Keratinocyte (primary cell): ENCODE measurements around the gene FXYD2. TPM values are rescaled to one million over a fixed set of nuclear protein-coding genes. Genes with fewer than 3 reads are reported as not detected.

Source experiments
- DNase-seq: peaks from one replicate; pipeline ENCODE4 v3.0.0-alpha.2; 2011; ENCODE audit warnings: low read depth, missing footprints, low spot score
- FAIRE-seq: peaks from 2 replicates; lab custom pipeline; 2011; peaks lifted over from hg19 to GRCh38; lab: Jason Lieb, UNC
- H2AFZ ChIP-seq: 2 replicates; pipeline ENCODE4 v1.6.0; 2012; ENCODE audit warnings: low read length, control low read depth, inconsistent platforms; ENCODE audit not compliant: control insufficient read depth
- H3K27ac ChIP-seq: 2 replicates; pipeline ENCODE4 v1.5.1; 2011; ENCODE audit warnings: low read length; ENCODE audit not compliant: control insufficient read depth, insufficient read depth
- H3K27me3 ChIP-seq: 3 replicates; pipeline ENCODE4 v1.6.0; 2011; ENCODE audit warnings: low read length; ENCODE audit not compliant: control insufficient read depth, insufficient read depth; ENCODE audit errors: extremely low read depth
- H3K36me3 ChIP-seq, 2 experiments: 2 replicates in 1 of 2; 3 replicates in 1 of 2; pipeline ENCODE4 v1.5.1; 2011; ENCODE audit warnings: low read length in 2 of 2, mild to moderate bottlenecking in 1 of 2; ENCODE audit not compliant: control insufficient read depth in 2 of 2, insufficient read depth in 2 of 2; ENCODE audit errors: extremely low read depth in 1 of 2
- H3K4me1 ChIP-seq: 3 replicates; pipeline ENCODE4 v1.5.1; 2011; ENCODE audit warnings: low read length; ENCODE audit not compliant: control insufficient read depth, insufficient read depth; ENCODE audit errors: extremely low read depth
- H3K4me2 ChIP-seq: 3 replicates; pipeline ENCODE4 v1.6.0; 2011; ENCODE audit warnings: low read depth, low read length; ENCODE audit not compliant: control insufficient read depth, insufficient read depth; ENCODE audit errors: extremely low read depth
- H3K4me3 ChIP-seq, 3 experiments: fragments of 200-600 bp in 1 of 3; sonication (generic) in 1 of 3; 2 replicates in 2 of 3; 3 replicates in 1 of 3; pipeline ENCODE4 v1.5.1; 2011 to 2016; ENCODE audit warnings: low read length in 3 of 3, mild to moderate bottlenecking in 3 of 3, control low read depth in 2 of 3, inconsistent platforms in 1 of 3, low read depth in 1 of 3, mixed read lengths in 1 of 3, mixed run types in 1 of 3, moderate library complexity in 1 of 3; ENCODE audit not compliant: control insufficient read depth in 2 of 3, insufficient read depth in 2 of 3; ENCODE audit errors: extremely low read depth in 1 of 3
- H3K79me2 ChIP-seq: 2 replicates; pipeline ENCODE4 v1.6.0; 2012; ENCODE audit warnings: low read length; ENCODE audit not compliant: control insufficient read depth, insufficient read depth
- H3K9ac ChIP-seq: 3 replicates; pipeline ENCODE4 v1.6.0; 2011; ENCODE audit warnings: low read length; ENCODE audit not compliant: control insufficient read depth, insufficient read depth; ENCODE audit errors: extremely low read depth
- H3K9me1 ChIP-seq: 3 replicates; pipeline ENCODE4 v1.6.0; 2011; ENCODE audit warnings: low read length; ENCODE audit not compliant: control insufficient read depth, insufficient read depth; ENCODE audit errors: extremely low read depth
- H3K9me3 ChIP-seq: 2 replicates; pipeline ENCODE4 v1.5.1; 2012; ENCODE audit warnings: low read depth, low read length; ENCODE audit not compliant: control insufficient read depth
- H4K20me1 ChIP-seq: 3 replicates; pipeline ENCODE4 v1.6.0; 2011; ENCODE audit warnings: low read length; ENCODE audit not compliant: control insufficient read depth, insufficient read depth; ENCODE audit errors: extremely low read depth
- EZH2 ChIP-seq: IDR thresholded peaks from one replicate; pipeline ENCODE4 v1.6.1; 2012; ENCODE audit warnings: inconsistent platforms, mild to moderate bottlenecking, low read length, moderate library complexity
- dilution Hi-C: fragments of 300-500 bp; cut with MboI; formaldehyde crosslinking; loops from one replicate; pipeline ENCODE4 v1.7.0; 2020; ENCODE audit warnings: low sequenced_read_pairs; ENCODE audit not compliant: extremely low pct_ligation_motif_present
- polyA plus RNA-seq, 5 experiments: library from polyadenylated mRNA; depleted of rRNA in 3 of 5; stranded (reverse) in 3 of 5; stranded (forward) in 1 of 5; unstranded in 1 of 5; fragments of >200 nt; gene quantifications; 1 replicate in 1 of 5; 2 replicates in 3 of 5; 3 replicates in 1 of 5; pipeline versions ENCODE4 v1.2.1 to v1.2.3, GENCODE V29; 2011 to 2012; ENCODE audit warnings: missing spikeins in 2 of 5, low read depth in 1 of 5, low replicate concordance in 1 of 5
- TF ChIP-seq, protein P1 (sequence below), 3 experiments: IDR thresholded peaks in 1 of 3; conservative IDR thresholded peaks in 1 of 3; optimal IDR thresholded peaks in 1 of 3; 2 replicates in 2 of 3; 3 replicates in 1 of 3; pipeline versions ENCODE3 to v1.5.1; 2011; ENCODE audit warnings: low read length in 3 of 3, mild to moderate bottlenecking in 3 of 3, moderate library complexity in 2 of 3, control low read depth in 1 of 3, inconsistent platforms in 1 of 3; ENCODE audit not compliant: insufficient read depth in 2 of 3; ENCODE audit errors: extremely low read depth in 1 of 3

Gene FXYD2
- polyA plus RNA-seq, 1 donor (not counting 4 experiments of a cell fraction or from before 2014, with no cell fraction given): not detected

DNA sequence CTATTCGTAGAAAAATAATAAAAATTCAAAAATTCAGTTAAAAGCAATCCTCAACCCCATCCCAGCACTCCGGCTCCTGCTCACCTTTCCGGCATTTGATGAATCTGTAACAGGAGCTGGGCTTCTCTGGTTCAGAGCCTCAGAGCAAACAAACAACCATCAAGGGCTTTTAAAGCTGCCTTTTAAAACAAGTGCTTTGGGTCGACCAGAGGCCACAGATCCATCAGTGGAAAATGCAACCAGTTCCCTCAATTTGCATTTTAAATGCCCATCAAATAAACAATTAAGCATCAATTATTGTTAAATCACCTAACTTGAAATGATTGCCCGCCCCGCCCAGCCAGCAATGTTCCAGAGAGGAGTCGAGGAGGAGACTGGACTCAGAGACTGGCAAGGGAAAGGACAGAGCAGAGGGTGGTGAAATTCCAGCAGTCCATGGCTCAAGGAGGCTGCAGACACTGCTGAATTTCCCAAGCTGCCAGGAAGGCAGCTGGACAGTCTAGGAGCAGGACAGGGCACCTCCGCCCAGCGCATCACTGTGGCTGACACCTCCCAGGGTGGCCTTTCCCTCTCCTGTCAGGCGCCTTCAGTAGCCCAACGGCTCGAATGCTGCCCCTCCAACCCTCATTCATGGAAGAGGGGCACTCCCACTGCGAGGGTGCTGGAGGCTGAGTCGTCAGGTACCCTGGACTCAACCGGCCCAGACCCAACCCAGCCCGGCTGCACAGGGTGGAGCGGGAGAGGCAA, 44.4 kb upstream of the FXYD2 start:
- FAIRE-seq (no peak), DNase-seq (no peak)
- H3K4me1 ChIP-seq: no peaks in the 10 kb centered on the region
- H3K9ac ChIP-seq: no peak overlapping the region
- H3K4me3 ChIP-seq: no peak overlapping the region
- peaks cover 22% of the 10 kb centered on the region for H3K27me3 ChIP-seq
- dilution Hi-C loops: no loop called here
- H3K9me1 ChIP-seq: no peaks in the 10 kb centered on the region
- H2AFZ ChIP-seq: no peak overlapping the region
- H4K20me1 ChIP-seq: no peaks in the 10 kb centered on the region
- H3K79me2 ChIP-seq: no peaks in the 10 kb centered on the region
- TF ChIP-seq EZH2: no peak
- TF ChIP-seq, protein P1, sequence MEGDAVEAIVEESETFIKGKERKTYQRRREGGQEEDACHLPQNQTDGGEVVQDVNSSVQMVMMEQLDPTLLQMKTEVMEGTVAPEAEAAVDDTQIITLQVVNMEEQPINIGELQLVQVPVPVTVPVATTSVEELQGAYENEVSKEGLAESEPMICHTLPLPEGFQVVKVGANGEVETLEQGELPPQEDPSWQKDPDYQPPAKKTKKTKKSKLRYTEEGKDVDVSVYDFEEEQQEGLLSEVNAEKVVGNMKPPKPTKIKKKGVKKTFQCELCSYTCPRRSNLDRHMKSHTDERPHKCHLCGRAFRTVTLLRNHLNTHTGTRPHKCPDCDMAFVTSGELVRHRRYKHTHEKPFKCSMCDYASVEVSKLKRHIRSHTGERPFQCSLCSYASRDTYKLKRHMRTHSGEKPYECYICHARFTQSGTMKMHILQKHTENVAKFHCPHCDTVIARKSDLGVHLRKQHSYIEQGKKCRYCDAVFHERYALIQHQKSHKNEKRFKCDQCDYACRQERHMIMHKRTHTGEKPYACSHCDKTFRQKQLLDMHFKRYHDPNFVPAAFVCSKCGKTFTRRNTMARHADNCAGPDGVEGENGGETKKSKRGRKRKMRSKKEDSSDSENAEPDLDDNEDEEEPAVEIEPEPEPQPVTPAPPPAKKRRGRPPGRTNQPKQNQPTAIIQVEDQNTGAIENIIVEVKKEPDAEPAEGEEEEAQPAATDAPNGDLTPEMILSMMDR (optimal IDR thresholded peaks at IDR 0.05 in 1 of 3, IDR thresholded peaks at IDR 0.05 in 1 of 3, conservative IDR thresholded peaks at IDR 0.05 in 1 of 3; ENCODE audit: extremely low read depth in 1 of 3, insufficient read depth in 2 of 3, low read length in 3 of 3): no peak
- H3K9me3 ChIP-seq: no peaks in the 10 kb centered on the region
- H3K4me2 ChIP-seq: no peak overlapping the region
- no peaks in the 10 kb centered on the region for H3K36me3 ChIP-seq
- no peak overlapping the region for H3K27ac ChIP-seq

DNA sequence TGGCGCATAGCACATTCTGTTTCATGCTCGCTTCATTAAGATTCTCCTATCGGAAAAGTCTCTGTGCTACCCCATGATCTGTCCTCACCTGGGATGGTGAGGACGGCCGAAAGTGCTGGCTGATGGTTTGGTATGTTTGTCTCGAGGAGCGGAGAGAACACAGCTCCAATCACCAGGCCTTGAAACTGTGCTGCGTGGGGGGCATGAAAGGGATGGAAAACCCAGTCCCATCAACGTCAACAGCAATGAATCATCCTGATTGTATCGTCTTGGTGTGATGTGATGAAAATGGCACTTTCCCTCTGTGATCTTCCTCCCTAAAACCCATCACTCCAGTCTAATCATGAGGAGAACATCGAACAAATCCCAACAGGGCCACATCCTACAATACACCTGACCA, 43.5 kb upstream of the FXYD2 start:
- Histone ChIP-seq H3K9ac (no peak overlapping the region), H2AFZ (no peak overlapping the region), H3K36me3 (no peaks in the 10 kb centered on the region), H3K9me1 (no peaks in the 10 kb centered on the region), H3K79me2 (no peaks in the 10 kb centered on the region), H3K4me2 (no peak overlapping the region), H3K4me3 (no peak overlapping the region), H3K9me3 (no peaks in the 10 kb centered on the region), H4K20me1 (no peaks in the 10 kb centered on the region), H3K27ac (no peak overlapping the region), H3K27me3 (peaks cover 15% of the 10 kb centered on the region), H3K4me1 (no peaks in the 10 kb centered on the region)
- dilution Hi-C loops: no loop called here
- DNase-seq: no peak
- no peak for TF ChIP-seq EZH2
- TF ChIP-seq, protein P1 (optimal IDR thresholded peaks at IDR 0.05 in 1 of 3, IDR thresholded peaks at IDR 0.05 in 1 of 3, conservative IDR thresholded peaks at IDR 0.05 in 1 of 3; ENCODE audit: extremely low read depth in 1 of 3, insufficient read depth in 2 of 3, low read length in 3 of 3): no peak
- FAIRE-seq: no peak
